Cardiac muscle cell (in vitro differentiated cells and primary cell): ENCODE measurements around the gene A2M. TPM values are rescaled to one million over a fixed set of nuclear protein-coding genes. Genes with fewer than 3 reads are reported as not detected.

Experiments
- DNase-seq, 2 donors: peaks; one replicate each; pipeline versions ENCODE4 v3.0.0 to v3.0.0-alpha.2; 2010 to 2017; ENCODE audit warnings: low read depth in 1 of 2, low spot score in 1 of 2
- H3K27ac ChIP-seq: fragments of 200-600 bp; sonication (generic); 2 replicates; pipeline ENCODE4 v1.5.1; 2016
- H3K27me3 ChIP-seq: fragments of 200-600 bp; sonication (generic); 2 replicates; pipeline ENCODE4 v1.6.0; 2016; ENCODE audit warnings: control low read depth
- H3K36me3 ChIP-seq: fragments of 200-600 bp; sonication (generic); 2 replicates; pipeline ENCODE4 v1.5.1; 2016; ENCODE audit warnings: control low read depth
- H3K4me1 ChIP-seq: fragments of 200-600 bp; sonication (generic); 2 replicates; pipeline ENCODE4 v1.8.1; 2017; ENCODE audit warnings: low read depth, mild to moderate bottlenecking, mixed run types
- H3K4me3 ChIP-seq: fragments of 200-600 bp; sonication (generic); 2 replicates; pipeline ENCODE4 v1.5.1; 2016; ENCODE audit warnings: mild to moderate bottlenecking
- H3K9me3 ChIP-seq: fragments of 200-600 bp; sonication (generic); 2 replicates; pipeline ENCODE4 v1.5.1; 2017; ENCODE audit warnings: low read depth, mild to moderate bottlenecking, control low read depth
- CTCF ChIP-seq: IDR thresholded peaks from 2 replicates; pipeline ENCODE4 v1.5.1; 2012; ENCODE audit warnings: low read depth, mild to moderate bottlenecking, low read length
- polyA plus RNA-seq: library from polyadenylated mRNA; unstranded; fragments of >200 nt; fragmentation: Nextera tagmentation; extraction: Ambion mirVana; gene quantifications from 2 replicates; pipeline ENCODE4 v1.2.1, GENCODE V29; 2016
- total RNA-seq: library from RNA; depleted of rRNA; stranded (reverse); fragments of >200 nt; gene quantifications from 2 replicates; pipeline ENCODE4 v1.2.3, GENCODE V29; 2016

A2M gene
- total and polyA plus RNA-seq, 2 experiments from 2014 or later: 63.5 to 104 TPM

GRCh38 chr12:9118158-9118557 lies 2.4 kb upstream of the A2M start:
- TF ChIP-seq CTCF: no peak
- no peaks in the 10 kb centered on the region for H3K27me3 ChIP-seq
- DNase-seq: no peak
- no peak overlapping the region for H3K4me3 ChIP-seq
- peaks cover 14% of the 10 kb centered on the region for H3K4me1 ChIP-seq
- H3K36me3 ChIP-seq: no peaks in the 10 kb centered on the region
- H3K9me3 ChIP-seq: no peaks in the 10 kb centered on the region
- no peak overlapping the region for H3K27ac ChIP-seq

GRCh38 chr12:9114946-9115345 lies 773 bp downstream of the A2M start:
- Histone ChIP-seq H3K27ac (no peak overlapping the region), H3K36me3 (no peaks in the 10 kb centered on the region), H3K4me1 (peaks cover 14% of the 10 kb centered on the region), H3K9me3 (no peaks in the 10 kb centered on the region), H3K27me3 (no peaks in the 10 kb centered on the region), H3K4me3 (peak overlapping the region; percentile 8)
- TF ChIP-seq CTCF: no peak
- DNase-seq: no peak

GRCh38 chr12:9113987-9114309 lies 1.8 kb downstream of the A2M start:
- no peak for DNase-seq
- Histone ChIP-seq H3K9me3 (no peaks in the 10 kb centered on the region), H3K36me3 (no peaks in the 10 kb centered on the region), H3K4me1 (peaks cover 17% of the 10 kb centered on the region), H3K27me3 (no peaks in the 10 kb centered on the region), H3K27ac (no peak overlapping the region), H3K4me3 (no peak overlapping the region)
- TF ChIP-seq CTCF: no peak

- Histone ChIP-seq H3K4me3 (no peak overlapping the region), H3K4me1 (peaks cover 17% of the 10 kb centered on the region), H3K27ac (no peak overlapping the region), H3K9me3 (no peaks in the 10 kb centered on the region), H3K27me3 (no peaks in the 10 kb centered on the region), H3K36me3 (no peaks in the 10 kb centered on the region)
- no peak for DNase-seq
- no peak for TF ChIP-seq CTCF
These were observed 2.3 kb downstream of the A2M start for GRCh38 chr12:9113296-9113986.

- DNase-seq: no peak
- Histone ChIP-seq H3K4me1 (peaks cover 17% of the 10 kb centered on the region), H3K4me3 (no peak overlapping the region), H3K27ac (no peak overlapping the region), H3K27me3 (no peaks in the 10 kb centered on the region), H3K36me3 (no peaks in the 10 kb centered on the region), H3K9me3 (no peaks in the 10 kb centered on the region)
- no peak for TF ChIP-seq CTCF
These were observed 3.5 kb downstream of the A2M start for GRCh38 chr12:9112076-9112853.
